H9 (cell line): ENCODE data around the gene ACSS2. TPM values are rescaled to one million over a fixed set of nuclear protein-coding genes. Genes with fewer than 3 reads are reported as not detected.
A peak's percentile ranks its signal among the peaks of the same experiment; 100 is the strongest.

Experiments used
- DNase-seq: peaks from one replicate; pipeline ENCODE4 v3.0.0-alpha.2; 2017
- H2AFZ ChIP-seq: one replicate; pipeline ENCODE4 v1.6.1; 2013; ENCODE audit warnings: mild to moderate bottlenecking, low read length, control low read depth, moderate library complexity
- H2AK5ac ChIP-seq: 2 replicates; pipeline ENCODE4 v1.6.1; 2013; ENCODE audit warnings: low read length, control low read depth, mixed read lengths; ENCODE audit not compliant: insufficient read length
- H2BK120ac ChIP-seq: one replicate; pipeline ENCODE4 v1.6.1; 2013; ENCODE audit warnings: low read depth, mild to moderate bottlenecking, low read length, control low read depth, inconsistent platforms; ENCODE audit not compliant: poor library complexity, severe bottlenecking
- H2BK12ac ChIP-seq: 2 replicates; pipeline ENCODE4 v1.6.1; 2013; ENCODE audit warnings: low read length, control low read depth, mixed read lengths, low read depth; ENCODE audit not compliant: insufficient read length
- H2BK15ac ChIP-seq: 2 replicates; pipeline ENCODE4 v1.6.1; 2013; ENCODE audit warnings: low read depth, low read length, control low read depth
- H2BK20ac ChIP-seq: one replicate; pipeline ENCODE4 v1.6.1; 2013; ENCODE audit warnings: low read depth, mild to moderate bottlenecking, low read length, control low read depth, inconsistent platforms; ENCODE audit not compliant: poor library complexity, severe bottlenecking
- H2BK5ac ChIP-seq: 2 replicates; pipeline ENCODE4 v1.6.1; 2013; ENCODE audit warnings: low read length, control low read depth, mixed read lengths; ENCODE audit not compliant: insufficient read length
- H3K14ac ChIP-seq: 2 replicates; pipeline ENCODE4 v1.6.1; 2013; ENCODE audit warnings: low read length, control low read depth; ENCODE audit not compliant: insufficient read depth
- H3K18ac ChIP-seq: 2 replicates; pipeline ENCODE4 v1.6.1; 2013; ENCODE audit warnings: low read depth, mild to moderate bottlenecking, mixed read lengths, low read length, control low read depth; ENCODE audit not compliant: insufficient read length
- H3K23ac ChIP-seq: 2 replicates; pipeline ENCODE4 v1.6.1; 2013; ENCODE audit warnings: low read length, control low read depth, mixed read lengths, low read depth; ENCODE audit not compliant: insufficient read length
- H3K23me2 ChIP-seq: 2 replicates; pipeline ENCODE4 v1.6.1; 2013; ENCODE audit warnings: low read depth, mild to moderate bottlenecking, mixed read lengths, low read length, control low read depth; ENCODE audit not compliant: insufficient read length, poor library complexity, severe bottlenecking
- H3K27ac ChIP-seq: 2 replicates; pipeline ENCODE4 v1.5.1; 2013; ENCODE audit warnings: low read length, control low read depth, mixed read lengths, low read depth; ENCODE audit not compliant: insufficient read length
- H3K27me3 ChIP-seq: 2 replicates; pipeline ENCODE4 v1.6.1; 2013; ENCODE audit warnings: low read length, control low read depth, inconsistent platforms; ENCODE audit not compliant: insufficient read depth
- H3K4ac ChIP-seq: 2 replicates; pipeline ENCODE4 v1.6.1; 2013; ENCODE audit warnings: low read depth, mild to moderate bottlenecking, control low read depth, inconsistent platforms, low read length, moderate library complexity
- H3K4me1 ChIP-seq: 2 replicates; pipeline ENCODE4 v1.6.1; 2013; ENCODE audit warnings: low read length, control low read depth, inconsistent platforms; ENCODE audit not compliant: insufficient read depth
- H3K4me2 ChIP-seq: 2 replicates; pipeline ENCODE4 v1.6.1; 2013; ENCODE audit warnings: low read length, control low read depth, mixed read lengths; ENCODE audit not compliant: insufficient read length, insufficient read depth
- H3K56ac ChIP-seq: 2 replicates; pipeline ENCODE4 v1.6.1; 2013; ENCODE audit warnings: low read depth, mild to moderate bottlenecking, mixed read lengths, low read length, control low read depth; ENCODE audit not compliant: insufficient read length
- H3K79me1 ChIP-seq: 2 replicates; pipeline ENCODE4 v1.6.1; 2013; ENCODE audit warnings: low read depth, mild to moderate bottlenecking, moderate library complexity, low read length, control low read depth, inconsistent platforms; ENCODE audit not compliant: insufficient read depth, poor library complexity, severe bottlenecking
- H3K79me2 ChIP-seq: 2 replicates; pipeline ENCODE4 v1.6.1; 2013; ENCODE audit warnings: low read length, control low read depth, inconsistent platforms; ENCODE audit not compliant: insufficient read depth
- H3K9ac ChIP-seq: 2 replicates; pipeline ENCODE4 v1.6.1; 2013; ENCODE audit warnings: low read length, control low read depth, mixed read lengths; ENCODE audit not compliant: insufficient read length; ENCODE audit errors: extremely low read depth
- H3K9me3 ChIP-seq: one replicate; pipeline ENCODE4 v1.6.1; 2013; ENCODE audit warnings: low read depth, low read length, inconsistent platforms; ENCODE audit not compliant: control insufficient read depth
- H3T11ph ChIP-seq: one replicate; pipeline ENCODE4 v1.6.1; 2013; ENCODE audit warnings: mild to moderate bottlenecking, low read length, control low read depth, inconsistent platforms
- H4K20me1 ChIP-seq: one replicate; pipeline ENCODE4 v1.6.1; 2013; ENCODE audit not compliant: control insufficient read depth, insufficient read length, insufficient read depth
- H4K5ac ChIP-seq: 2 replicates; pipeline ENCODE4 v1.6.1; 2013; ENCODE audit warnings: low read depth, mild to moderate bottlenecking, mixed read lengths, low read length, control low read depth; ENCODE audit not compliant: insufficient read length
- H4K8ac ChIP-seq: replicated peaks from 2 replicates; pipeline ENCODE4 v1.6.1; 2013; ENCODE audit warnings: low read length, control low read depth, mixed read lengths, low read depth; ENCODE audit not compliant: insufficient read length
- H4K91ac ChIP-seq: 2 replicates; pipeline ENCODE4 v1.6.1; 2013; ENCODE audit warnings: low read depth, mild to moderate bottlenecking, moderate library complexity, mixed read lengths, low read length, control low read depth; ENCODE audit not compliant: insufficient read length
- H3K27ac Mint-ChIP-seq, 3 experiments: 2 replicates in 2 of 3; 3 replicates in 1 of 3; pipeline ENCODE4 v1.8.0; 2020 to 2021; ENCODE audit warnings: mixed read lengths in 3 of 3, mild to moderate bottlenecking in 1 of 3, moderate library complexity in 1 of 3
- H3K27me3 Mint-ChIP-seq: 2 replicates; pipeline ENCODE4 v1.8.0; 2021; ENCODE audit warnings: low read depth, mild to moderate bottlenecking, moderate library complexity, mixed read lengths
- H3K36me3 Mint-ChIP-seq, 3 experiments: 2 replicates in 2 of 3; 3 replicates in 1 of 3; pipeline ENCODE4 v1.8.0; 2020 to 2021; ENCODE audit warnings: low read depth in 3 of 3, mixed read lengths in 3 of 3; ENCODE audit not compliant: insufficient read depth in 1 of 3
- H3K4me1 Mint-ChIP-seq, 2 experiments: 2 replicates each; pipeline ENCODE4 v1.8.0; 2020; ENCODE audit warnings: mixed read lengths in 2 of 2
- H3K4me3 Mint-ChIP-seq, 2 experiments: 2 replicates in 1 of 2; 3 replicates in 1 of 2; pipeline ENCODE4 v1.8.0; 2020 to 2021; ENCODE audit warnings: mild to moderate bottlenecking in 2 of 2, mixed read lengths in 2 of 2, moderate library complexity in 1 of 2
- H3K9me3 Mint-ChIP-seq, 2 experiments: 2 replicates in 1 of 2; 3 replicates in 1 of 2; pipeline ENCODE4 v1.8.0; 2020; ENCODE audit warnings: mild to moderate bottlenecking in 2 of 2, mixed read lengths in 2 of 2, moderate library complexity in 1 of 2
- WGBS: extraction: QIAGEN DNeasy Blood & Tissue Kit; methylation state at CpG from one replicate; pipeline ENCODE4 v1.1.7; 2013; ENCODE audit warnings: missing lambda C conversion rate, low lambda C conversion rate, mixed read lengths; ENCODE audit not compliant: insufficient read length; ENCODE audit errors: extremely low coverage; 5-methylcytosine and 5-hydroxymethylcytosine counted together
- total RNA-seq: library from RNA; stranded (reverse); gene quantifications from 2 replicates; pipeline ENCODE4 v1.2.1, GENCODE V29; 2021
- TF ChIP-seq, protein P1 (sequence below): fragments of 200-600 bp; sonication (generic); conservative IDR thresholded peaks from 3 replicates; pipeline ENCODE4 v1.8.0; 2021; ENCODE audit warnings: antibody characterized with exemption, mild to moderate bottlenecking

Gene ACSS2
- total RNA-seq, 1 experiment from 2014 or later: 15.4 TPM

DNA sequence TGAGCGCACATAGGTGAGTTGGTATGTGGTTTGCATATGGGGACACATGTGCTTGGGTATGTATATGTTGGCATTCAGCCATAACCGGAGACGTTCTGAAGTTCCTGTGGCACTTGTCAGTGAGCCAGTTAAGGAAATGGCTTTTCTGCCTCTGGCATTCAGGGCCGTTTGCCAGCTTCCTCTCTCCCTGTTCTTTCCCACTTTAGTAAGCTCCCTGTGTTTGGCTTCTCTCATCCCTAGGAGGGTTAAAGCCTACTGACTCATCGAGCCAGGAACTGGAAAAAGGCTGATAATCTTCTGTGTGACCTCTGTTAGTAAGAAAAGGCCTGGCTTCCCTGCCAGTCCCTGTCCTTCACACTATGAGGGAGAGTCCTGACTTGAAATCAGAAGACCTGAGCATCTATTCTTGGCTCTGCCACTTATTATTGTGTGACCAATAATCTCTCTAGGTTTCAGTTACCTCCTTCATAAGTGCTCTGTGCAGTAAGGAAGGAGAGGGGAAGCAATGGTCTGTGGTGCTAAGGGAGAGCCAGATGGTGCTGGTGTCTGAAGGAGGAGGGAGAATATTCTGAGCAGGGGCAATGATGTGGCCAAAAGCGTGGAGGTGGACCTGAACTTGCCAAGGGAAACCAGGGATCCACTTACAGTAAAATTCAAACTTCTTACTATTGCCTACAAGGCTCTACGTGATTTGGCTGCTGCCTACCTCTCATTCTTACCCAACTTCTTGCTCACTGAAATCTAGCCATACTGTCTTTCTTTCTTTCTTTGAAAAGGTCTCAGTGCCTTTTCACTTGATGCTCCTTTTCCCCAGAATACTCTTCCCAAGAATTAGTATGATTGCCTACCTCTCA is 31.4 kb downstream of the ACSS2 start:
- H3K36me3 Mint-ChIP-seq: no peaks in the 10 kb centered on the region; a peak in 1 of 7 replicates
- H3K9me3 Mint-ChIP-seq: no peaks in the 10 kb centered on the region
- H3K4me1 ChIP-seq: no peaks in the 10 kb centered on the region
- H3K56ac ChIP-seq: no peak overlapping the region
- H3K18ac ChIP-seq: no peak overlapping the region
- no peak overlapping the region for H3T11ph ChIP-seq
- no peaks in the 10 kb centered on the region for H3K79me2 ChIP-seq
- no peak overlapping the region for H3K4ac ChIP-seq
- no peak overlapping the region for H3K4me2 ChIP-seq
- no peak for DNase-seq
- H3K4me3 Mint-ChIP-seq: no peak overlapping the region
- no peak overlapping the region for H2AFZ ChIP-seq
- H4K91ac ChIP-seq: no peak overlapping the region
- no peaks in the 10 kb centered on the region for H3K4me1 Mint-ChIP-seq
- H4K5ac ChIP-seq: no peak overlapping the region
- H3K27me3 ChIP-seq: no peaks in the 10 kb centered on the region
- no peak overlapping the region for H2AK5ac ChIP-seq
- no CpG with 5 or more reads among the region's 7 CpGs for WGBS
- no peak overlapping the region for H2BK12ac ChIP-seq
- no peaks in the 10 kb centered on the region for H3K9me3 ChIP-seq
- H3K23me2 ChIP-seq: no peaks in the 10 kb centered on the region
- H3K27ac Mint-ChIP-seq: peak overlapping the region in 1 of 3 experiments; percentile 65; a peak in 2 of 7 replicates
- H2BK120ac ChIP-seq: no peak overlapping the region
- no peak overlapping the region for H3K23ac ChIP-seq
- H3K14ac ChIP-seq: no peak overlapping the region
- no peak overlapping the region for H2BK15ac ChIP-seq
- no peak overlapping the region for H3K9ac ChIP-seq
- H2BK20ac ChIP-seq: no peak overlapping the region
- no peak overlapping the region for H2BK5ac ChIP-seq
- TF ChIP-seq, protein P1, sequence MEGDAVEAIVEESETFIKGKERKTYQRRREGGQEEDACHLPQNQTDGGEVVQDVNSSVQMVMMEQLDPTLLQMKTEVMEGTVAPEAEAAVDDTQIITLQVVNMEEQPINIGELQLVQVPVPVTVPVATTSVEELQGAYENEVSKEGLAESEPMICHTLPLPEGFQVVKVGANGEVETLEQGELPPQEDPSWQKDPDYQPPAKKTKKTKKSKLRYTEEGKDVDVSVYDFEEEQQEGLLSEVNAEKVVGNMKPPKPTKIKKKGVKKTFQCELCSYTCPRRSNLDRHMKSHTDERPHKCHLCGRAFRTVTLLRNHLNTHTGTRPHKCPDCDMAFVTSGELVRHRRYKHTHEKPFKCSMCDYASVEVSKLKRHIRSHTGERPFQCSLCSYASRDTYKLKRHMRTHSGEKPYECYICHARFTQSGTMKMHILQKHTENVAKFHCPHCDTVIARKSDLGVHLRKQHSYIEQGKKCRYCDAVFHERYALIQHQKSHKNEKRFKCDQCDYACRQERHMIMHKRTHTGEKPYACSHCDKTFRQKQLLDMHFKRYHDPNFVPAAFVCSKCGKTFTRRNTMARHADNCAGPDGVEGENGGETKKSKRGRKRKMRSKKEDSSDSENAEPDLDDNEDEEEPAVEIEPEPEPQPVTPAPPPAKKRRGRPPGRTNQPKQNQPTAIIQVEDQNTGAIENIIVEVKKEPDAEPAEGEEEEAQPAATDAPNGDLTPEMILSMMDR: no peak
- H4K8ac ChIP-seq: no peak overlapping the region
- H3K27me3 Mint-ChIP-seq: no peaks in the 10 kb centered on the region
- no peaks in the 10 kb centered on the region for H3K79me1 ChIP-seq
- no peaks in the 10 kb centered on the region for H4K20me1 ChIP-seq
- no peak overlapping the region for H3K27ac ChIP-seq
